Chondrocyte (in vitro differentiated cells): ENCODE results near the gene ZNF536. TPM values are rescaled to one million over a fixed set of nuclear protein-coding genes. Genes with fewer than 3 reads are reported as not detected.

Source experiments
- DNase-seq: peaks from one replicate; pipeline ENCODE4 v3.0.0; 2021; ENCODE audit warnings: mixed read lengths, low spot score
- H3K27ac Mint-ChIP-seq: one replicate; pipeline ENCODE4 v1.8.0; 2021; ENCODE audit warnings: mild to moderate bottlenecking, moderate library complexity, mixed read lengths; ENCODE audit not compliant: unreplicated experiment
- H3K27me3 Mint-ChIP-seq: 2 replicates; pipeline ENCODE4 v1.8.0; 2021; ENCODE audit warnings: low read depth, mixed read lengths
- H3K36me3 Mint-ChIP-seq: 2 replicates; pipeline ENCODE4 v1.8.0; 2021; ENCODE audit warnings: low read depth, mixed read lengths
- H3K4me1 Mint-ChIP-seq: 2 replicates; pipeline ENCODE4 v1.8.0; 2021; ENCODE audit warnings: low read depth, mild to moderate bottlenecking, mixed read lengths
- H3K4me3 Mint-ChIP-seq: one replicate; pipeline ENCODE4 v1.8.0; 2021; ENCODE audit warnings: mild to moderate bottlenecking, moderate library complexity, mixed read lengths; ENCODE audit not compliant: unreplicated experiment
- H3K9me3 Mint-ChIP-seq: 2 replicates; pipeline ENCODE4 v1.8.0; 2021; ENCODE audit warnings: low read depth, mixed read lengths
- total RNA-seq: library from RNA; stranded (reverse); gene quantifications from 3 replicates; pipeline ENCODE4 v1.2.1, GENCODE V29; 2021
- TF ChIP-seq, protein P1 (sequence below): fragments of 200-600 bp; sonication (generic); IDR thresholded peaks from 2 replicates; pipeline ENCODE4 v1.5.0; 2021; ENCODE audit warnings: antibody characterized with exemption, mild to moderate bottlenecking, moderate library complexity

The ZNF536 gene
- total RNA-seq, 1 donor from 2014 or later = not detected

GRCh38 chr19:30333291-30334065 lies 38.7 kb upstream of the ZNF536 start:
- Mint-ChIP-seq H3K4me3 (no peak overlapping the region), H3K27me3 (no peaks in the 10 kb centered on the region), H3K27ac (no peak overlapping the region), H3K4me1 (no peaks in the 10 kb centered on the region), H3K36me3 (no peaks in the 10 kb centered on the region), H3K9me3 (peaks cover 16% of the 10 kb centered on the region)
- DNase-seq = no peak
- TF ChIP-seq, protein P1, sequence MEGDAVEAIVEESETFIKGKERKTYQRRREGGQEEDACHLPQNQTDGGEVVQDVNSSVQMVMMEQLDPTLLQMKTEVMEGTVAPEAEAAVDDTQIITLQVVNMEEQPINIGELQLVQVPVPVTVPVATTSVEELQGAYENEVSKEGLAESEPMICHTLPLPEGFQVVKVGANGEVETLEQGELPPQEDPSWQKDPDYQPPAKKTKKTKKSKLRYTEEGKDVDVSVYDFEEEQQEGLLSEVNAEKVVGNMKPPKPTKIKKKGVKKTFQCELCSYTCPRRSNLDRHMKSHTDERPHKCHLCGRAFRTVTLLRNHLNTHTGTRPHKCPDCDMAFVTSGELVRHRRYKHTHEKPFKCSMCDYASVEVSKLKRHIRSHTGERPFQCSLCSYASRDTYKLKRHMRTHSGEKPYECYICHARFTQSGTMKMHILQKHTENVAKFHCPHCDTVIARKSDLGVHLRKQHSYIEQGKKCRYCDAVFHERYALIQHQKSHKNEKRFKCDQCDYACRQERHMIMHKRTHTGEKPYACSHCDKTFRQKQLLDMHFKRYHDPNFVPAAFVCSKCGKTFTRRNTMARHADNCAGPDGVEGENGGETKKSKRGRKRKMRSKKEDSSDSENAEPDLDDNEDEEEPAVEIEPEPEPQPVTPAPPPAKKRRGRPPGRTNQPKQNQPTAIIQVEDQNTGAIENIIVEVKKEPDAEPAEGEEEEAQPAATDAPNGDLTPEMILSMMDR = no peak

- Mint-ChIP-seq H3K4me3 (no peak overlapping the region), H3K27me3 (no peaks in the 10 kb centered on the region), H3K36me3 (no peaks in the 10 kb centered on the region), H3K9me3 (peaks cover 11% of the 10 kb centered on the region), H3K4me1 (no peaks in the 10 kb centered on the region), H3K27ac (no peak overlapping the region)
- TF ChIP-seq, protein P1 = no peak
- no peak for DNase-seq
Measured at GRCh38 chr19:30334841-30335240, 37.3 kb upstream of the ZNF536 start.

DNA sequence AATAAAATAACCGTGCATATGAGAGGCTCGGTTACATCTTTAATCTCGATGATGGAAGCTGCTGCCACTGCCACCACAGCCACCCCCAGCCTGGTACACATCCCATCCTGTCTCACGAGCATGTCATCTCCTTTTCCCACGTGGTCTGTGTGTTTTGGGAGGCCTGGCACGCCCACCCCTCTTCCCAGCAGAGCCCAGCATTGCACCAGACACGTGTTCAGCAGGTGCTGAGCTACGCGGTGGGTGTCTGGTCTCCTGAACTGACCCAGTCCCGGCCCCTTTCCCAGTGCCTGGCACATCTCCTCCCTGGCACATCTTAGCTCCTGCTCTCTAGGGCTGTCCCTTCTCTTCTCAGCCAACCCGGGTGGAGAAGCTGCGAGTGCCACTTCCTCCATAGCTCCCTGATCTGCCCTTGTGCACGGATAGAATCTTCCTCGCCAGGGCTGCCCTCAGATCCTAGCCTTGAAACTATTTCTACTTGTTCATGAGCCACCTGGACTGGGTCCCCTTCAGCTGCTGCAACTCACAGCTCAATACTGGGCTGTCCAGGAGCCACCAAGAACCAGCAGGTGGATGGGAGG lies 36.8 kb upstream of the ZNF536 start:
- Mint-ChIP-seq H3K27me3 (no peaks in the 10 kb centered on the region), H3K27ac (no peak overlapping the region), H3K36me3 (no peaks in the 10 kb centered on the region), H3K4me3 (no peak overlapping the region), H3K9me3 (peaks cover 11% of the 10 kb centered on the region), H3K4me1 (no peaks in the 10 kb centered on the region)
- no peak for DNase-seq
- TF ChIP-seq, protein P1 = no peak

DNA sequence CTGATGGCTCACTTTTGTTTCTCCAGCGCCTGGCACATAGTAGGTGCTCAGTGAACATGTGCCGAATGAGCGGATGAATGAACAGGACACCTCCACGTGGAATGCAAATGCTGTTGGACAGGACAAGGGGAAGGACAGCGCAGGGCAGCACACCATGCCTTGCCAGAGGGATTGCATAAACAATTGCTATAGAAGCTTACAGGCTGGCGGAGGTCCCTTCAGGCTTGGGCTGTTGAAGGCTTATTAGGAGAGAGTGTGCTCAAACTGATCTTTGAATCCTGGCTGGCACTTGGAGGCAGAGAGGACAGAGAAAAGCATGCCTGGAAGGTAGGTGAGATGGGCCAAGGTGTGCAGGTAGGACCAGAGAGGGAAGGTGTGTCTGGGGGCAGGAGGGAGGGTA lies 35.9 kb upstream of the ZNF536 start:
- Mint-ChIP-seq H3K4me3 (no peak overlapping the region), H3K4me1 (no peaks in the 10 kb centered on the region), H3K27me3 (no peaks in the 10 kb centered on the region), H3K27ac (no peak overlapping the region), H3K9me3 (peaks cover 11% of the 10 kb centered on the region), H3K36me3 (no peaks in the 10 kb centered on the region)
- TF ChIP-seq, protein P1 = no peak
- no peak for DNase-seq

- H3K27ac Mint-ChIP-seq = no peak overlapping the region
- DNase-seq = no peak
- no peak overlapping the region for H3K4me3 Mint-ChIP-seq
- TF ChIP-seq, protein P1 = no peak
- H3K36me3 Mint-ChIP-seq = no peaks in the 10 kb centered on the region
- H3K9me3 Mint-ChIP-seq = peaks cover 4% of the 10 kb centered on the region
- H3K4me1 Mint-ChIP-seq = no peaks in the 10 kb centered on the region
- H3K27me3 Mint-ChIP-seq = no peaks in the 10 kb centered on the region
Measured at GRCh38 chr19:30338041-30338456, 34.1 kb upstream of the ZNF536 start.
